ENCODE data around the gene PCP4L1.

Gene PCP4L1

DNA sequence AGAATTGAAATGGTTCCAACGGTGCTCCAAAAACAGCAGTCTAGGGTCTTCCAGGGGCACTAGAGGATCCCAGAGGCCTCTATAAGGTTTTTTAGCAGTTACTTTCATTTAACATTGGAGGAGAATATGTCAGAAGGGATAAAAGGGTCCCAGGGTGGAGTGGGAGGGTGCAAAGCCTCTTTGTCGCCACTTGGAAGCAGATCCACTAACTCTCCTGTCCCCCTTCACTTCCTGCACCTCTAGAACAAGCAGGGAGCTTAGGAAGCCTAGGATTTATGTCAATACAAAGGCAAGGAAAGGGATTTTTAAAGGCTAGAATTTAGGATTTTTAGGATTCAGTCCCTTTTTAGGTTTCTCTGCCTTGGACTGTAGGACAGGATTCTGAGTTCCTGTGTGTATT lies 8.3 kb downstream of the PCP4L1 start:
- no peak for DNase-seq (ENCODE audit: low read depth, low spot score)

DNA sequence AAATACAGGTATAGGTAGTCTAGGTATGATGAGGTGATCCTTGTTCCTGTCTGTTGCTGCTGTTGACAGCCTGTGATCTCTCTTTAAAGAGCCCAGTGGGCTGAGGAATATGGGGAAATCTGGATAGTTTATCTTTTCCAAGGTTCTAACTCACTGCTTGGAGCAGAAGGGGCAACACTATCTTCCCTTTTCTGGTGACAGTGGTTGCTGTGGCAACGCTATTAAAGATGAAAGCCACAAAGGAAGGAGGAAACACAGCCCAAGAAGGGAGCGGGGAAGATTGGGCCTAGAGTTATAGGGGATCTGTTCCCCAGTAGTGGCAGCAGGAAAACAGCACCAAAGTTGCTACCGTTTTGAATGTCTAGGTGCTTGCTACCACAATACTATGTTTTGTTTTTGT lies 8.8 kb downstream of the PCP4L1 start:
- no peak for DNase-seq (ENCODE audit: low read depth, low spot score)

DNA sequence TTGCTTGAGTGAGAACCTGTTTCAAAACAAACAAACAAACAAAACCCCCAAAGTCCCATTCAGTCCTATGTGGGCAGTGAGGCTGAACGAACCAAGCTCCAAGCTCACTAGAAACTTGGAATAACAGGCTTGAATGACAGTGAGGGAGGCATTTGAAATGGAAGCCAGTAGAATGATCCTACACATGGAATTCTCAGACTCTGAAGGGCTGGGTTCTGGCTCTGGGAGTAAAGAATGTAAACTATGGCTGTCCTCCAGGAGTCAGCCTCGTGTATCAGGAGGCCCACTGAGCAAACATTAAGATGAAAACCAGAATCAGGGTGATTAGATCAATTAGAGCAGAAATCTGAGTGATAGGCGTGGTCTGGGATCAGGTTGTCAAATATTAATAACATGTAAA lies 14.9 kb downstream of the PCP4L1 start:
- DNase-seq (ENCODE audit: low read depth, low spot score): no peak

DNA sequence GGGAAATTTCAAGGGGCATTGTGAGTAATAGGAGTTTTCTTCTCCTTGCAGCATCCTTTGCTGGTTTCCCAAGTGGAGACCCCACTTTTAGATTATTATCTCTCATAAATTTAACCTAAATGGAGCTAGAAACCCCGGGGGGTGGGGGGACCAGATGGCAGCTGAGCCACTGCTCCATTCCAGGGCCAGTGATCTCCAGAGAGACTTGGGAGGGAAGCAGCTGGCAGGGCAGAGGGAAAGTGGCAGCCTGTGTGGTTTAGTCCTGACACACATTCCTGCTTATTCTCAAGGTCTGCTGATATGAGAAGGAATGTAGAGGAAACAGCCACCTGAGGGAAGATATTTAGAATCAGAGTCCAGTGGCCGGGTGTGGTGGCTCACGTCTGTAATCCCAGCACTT lies 16.3 kb downstream of the PCP4L1 start:
- no peak for DNase-seq (ENCODE audit: low read depth, low spot score)

DNA sequence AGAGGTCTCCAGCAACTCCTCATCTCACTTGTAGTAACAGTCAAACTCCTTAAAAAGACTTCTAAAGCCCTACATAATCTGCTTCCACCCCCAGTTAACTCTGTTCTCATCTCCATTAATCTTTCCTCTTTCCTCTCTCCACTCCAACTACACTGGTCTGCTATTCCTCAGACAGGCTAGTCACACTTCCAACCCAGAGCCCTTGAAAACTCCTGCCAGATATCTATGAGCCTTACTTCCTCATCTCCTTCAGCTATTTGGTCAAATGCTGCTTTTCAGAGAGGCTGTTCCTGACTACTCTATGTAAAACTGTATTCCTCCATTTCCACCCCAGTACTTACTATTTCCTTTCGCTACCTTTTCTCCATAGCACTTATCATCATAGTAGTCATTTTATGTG lies 24.4 kb downstream of the PCP4L1 start:
- DNase-seq (ENCODE audit: low read depth, low spot score): no peak

DNA sequence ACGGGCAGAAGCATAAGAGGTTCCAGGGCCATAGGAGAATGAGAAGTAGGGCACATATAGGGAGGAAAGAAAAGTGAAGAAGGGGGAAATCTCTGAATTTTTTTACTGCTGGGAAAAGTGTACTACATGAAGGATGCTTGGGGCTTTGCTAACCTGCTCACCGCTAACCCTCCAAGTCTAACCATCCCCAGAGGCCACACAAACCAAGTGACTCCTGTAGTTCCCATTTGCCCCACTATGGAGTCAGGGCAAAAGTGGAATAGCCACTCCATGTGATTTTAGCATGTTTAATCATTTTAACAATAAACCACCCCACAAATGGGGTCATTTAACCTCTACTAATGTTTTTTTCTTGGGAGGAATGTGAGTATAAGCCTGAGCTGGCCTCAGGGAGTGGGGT lies 26.6 kb downstream of the PCP4L1 start:
- no peak for DNase-seq (ENCODE audit: low read depth, low spot score)

DNA sequence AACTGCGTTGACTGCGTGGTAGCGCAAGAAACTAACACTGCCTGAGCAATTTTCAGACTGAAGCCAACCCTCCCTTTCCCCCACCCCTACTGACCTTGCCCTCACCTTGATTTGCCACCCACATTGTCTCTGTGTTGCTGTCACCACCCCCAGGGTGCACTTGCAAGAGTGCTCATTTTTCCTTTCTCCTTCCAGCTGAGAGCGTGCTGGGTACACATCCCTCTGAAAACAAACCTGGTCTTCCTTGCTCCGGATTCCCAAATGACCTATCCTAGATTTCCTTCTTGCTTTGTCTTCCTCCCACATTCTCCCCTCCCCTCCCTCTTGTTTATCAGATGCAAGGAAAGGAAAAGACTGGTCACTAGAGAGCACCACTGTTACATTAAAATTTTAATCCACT lies 27.0 kb downstream of the PCP4L1 start:
- DNase-seq (ENCODE audit: low read depth, low spot score): no peak

DNA sequence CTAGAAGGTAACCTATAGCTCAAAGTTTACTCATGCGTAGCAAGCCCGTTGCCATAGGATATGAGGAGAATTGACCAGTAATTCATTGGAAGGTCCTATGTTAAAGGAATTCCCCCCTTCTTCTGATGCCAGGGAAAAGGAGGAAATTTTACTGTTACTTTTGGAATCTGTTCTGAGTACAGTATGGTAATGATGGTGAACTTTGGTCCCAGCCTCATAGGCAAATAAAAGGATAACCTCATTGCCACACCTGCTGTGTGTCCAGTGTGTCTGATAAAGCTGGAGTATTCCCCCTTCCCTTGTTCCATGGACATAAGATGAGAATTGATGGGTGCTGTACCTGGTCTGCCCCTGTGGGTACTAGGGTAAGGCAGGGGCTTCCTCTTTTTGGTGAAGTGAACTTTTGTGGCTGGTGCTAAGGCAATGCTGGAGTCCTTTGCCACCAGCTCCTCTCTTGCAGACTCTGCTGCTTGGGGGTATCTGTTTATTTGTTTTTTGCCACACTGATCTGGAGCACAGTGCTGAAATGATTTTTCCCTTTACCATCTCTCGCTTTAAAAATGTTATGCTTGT lies 29.0 kb downstream of the PCP4L1 start:
- no peak for DNase-seq (ENCODE audit: low read depth, low spot score)

DNA sequence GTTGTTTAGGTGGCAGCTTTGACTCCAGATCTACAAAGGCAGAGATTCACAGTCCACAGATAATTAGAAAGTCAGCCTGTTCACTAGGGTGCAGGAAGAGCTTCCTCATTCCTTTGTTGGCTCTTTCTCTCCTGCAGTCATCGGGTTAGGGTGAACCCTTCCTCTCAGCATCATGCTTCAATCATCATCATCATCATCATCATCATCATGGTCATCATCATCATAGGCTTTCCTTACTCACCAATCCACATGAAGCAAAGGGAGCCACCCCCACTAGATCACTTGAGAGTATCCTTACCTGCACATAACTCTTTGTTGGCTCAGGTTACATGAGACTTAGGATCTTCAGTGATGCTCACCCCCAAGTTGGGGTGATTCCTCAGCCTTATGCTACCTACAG lies 32.2 kb downstream of the PCP4L1 start:
- no peak for DNase-seq (ENCODE audit: low read depth, low spot score)

DNA sequence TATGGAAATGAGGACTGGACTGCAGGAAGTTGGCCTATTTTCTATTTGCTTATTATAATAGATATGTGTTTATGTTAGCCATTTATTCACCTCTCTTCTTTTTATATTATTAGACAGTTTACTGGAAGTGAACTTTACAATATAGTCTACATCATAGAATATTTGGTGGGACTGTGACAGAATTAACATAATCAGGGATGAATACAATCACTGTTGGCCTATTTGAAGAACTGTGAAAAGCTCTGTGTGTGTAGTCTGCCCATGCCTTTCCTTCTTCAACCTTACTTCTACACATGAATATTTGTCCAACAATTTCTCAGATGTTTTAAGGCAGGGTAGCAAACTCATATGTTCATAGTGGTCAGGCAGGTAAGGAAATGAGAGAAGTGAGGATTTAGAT lies 38.9 kb downstream of the PCP4L1 start:
- no peak for DNase-seq (ENCODE audit: low read depth, low spot score)

DNA sequence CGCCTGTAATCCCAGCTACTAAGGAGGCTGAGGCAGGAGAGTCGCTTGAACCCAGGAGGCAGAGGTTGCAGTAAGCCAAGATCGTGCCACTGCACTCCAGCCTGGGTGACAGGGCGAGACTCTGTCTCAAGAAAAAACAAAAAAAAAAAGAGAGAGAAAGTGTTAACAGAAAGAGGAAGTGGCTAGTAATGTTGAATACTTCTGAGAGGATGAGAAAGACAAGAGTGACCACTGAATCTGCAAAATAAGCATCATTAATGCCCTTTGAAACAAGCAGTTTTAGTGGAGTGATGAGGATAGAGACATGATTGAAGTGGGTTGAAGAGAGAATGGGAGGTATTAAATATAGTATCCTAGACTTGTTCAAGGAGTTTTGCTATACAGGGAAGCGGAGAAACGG lies 39.6 kb downstream of the PCP4L1 start:
- no peak for DNase-seq (ENCODE audit: low read depth, low spot score)

DNA sequence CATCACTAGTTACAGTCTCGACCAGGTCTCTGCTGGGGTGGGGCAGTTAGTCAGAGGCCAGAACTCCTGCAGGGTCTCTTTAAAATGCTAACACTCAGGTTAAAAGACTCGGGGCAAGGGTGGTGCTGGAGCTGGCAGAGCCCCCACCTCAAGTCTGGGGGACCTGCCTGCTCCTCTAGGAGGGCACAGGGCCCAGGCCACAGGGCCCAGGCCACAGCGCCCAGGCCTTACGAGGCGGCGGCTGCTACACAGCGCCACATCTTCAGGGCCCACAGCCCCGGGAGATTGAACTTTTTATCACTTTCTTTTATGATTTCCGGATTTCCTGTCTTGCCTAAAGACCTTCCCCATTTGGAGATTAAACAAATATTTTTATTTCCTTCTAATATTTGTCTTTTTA lies 40.8 kb downstream of the PCP4L1 start:
- no peak for DNase-seq (ENCODE audit: low read depth, low spot score)

DNA sequence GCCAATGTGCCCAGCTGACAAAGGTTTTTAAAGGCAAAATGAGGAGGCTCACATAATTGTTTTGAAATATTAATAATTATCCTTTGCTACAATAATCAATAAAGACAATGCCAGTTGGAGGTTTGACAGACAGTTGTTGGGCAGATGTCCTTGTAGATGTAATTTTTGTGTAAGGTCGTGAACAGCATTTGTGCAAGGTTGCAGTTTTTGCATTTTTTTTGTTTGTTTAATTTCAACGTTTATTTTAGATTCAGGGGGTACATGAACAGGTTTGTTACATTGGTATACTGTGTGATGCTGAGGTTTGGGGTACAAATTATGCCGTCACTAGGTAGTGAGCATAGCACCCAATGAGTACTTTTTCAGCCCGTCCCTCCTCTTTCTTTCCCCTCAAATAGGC lies 41.9 kb downstream of the PCP4L1 start:
- no peak for DNase-seq (ENCODE audit: low read depth, low spot score)

DNA sequence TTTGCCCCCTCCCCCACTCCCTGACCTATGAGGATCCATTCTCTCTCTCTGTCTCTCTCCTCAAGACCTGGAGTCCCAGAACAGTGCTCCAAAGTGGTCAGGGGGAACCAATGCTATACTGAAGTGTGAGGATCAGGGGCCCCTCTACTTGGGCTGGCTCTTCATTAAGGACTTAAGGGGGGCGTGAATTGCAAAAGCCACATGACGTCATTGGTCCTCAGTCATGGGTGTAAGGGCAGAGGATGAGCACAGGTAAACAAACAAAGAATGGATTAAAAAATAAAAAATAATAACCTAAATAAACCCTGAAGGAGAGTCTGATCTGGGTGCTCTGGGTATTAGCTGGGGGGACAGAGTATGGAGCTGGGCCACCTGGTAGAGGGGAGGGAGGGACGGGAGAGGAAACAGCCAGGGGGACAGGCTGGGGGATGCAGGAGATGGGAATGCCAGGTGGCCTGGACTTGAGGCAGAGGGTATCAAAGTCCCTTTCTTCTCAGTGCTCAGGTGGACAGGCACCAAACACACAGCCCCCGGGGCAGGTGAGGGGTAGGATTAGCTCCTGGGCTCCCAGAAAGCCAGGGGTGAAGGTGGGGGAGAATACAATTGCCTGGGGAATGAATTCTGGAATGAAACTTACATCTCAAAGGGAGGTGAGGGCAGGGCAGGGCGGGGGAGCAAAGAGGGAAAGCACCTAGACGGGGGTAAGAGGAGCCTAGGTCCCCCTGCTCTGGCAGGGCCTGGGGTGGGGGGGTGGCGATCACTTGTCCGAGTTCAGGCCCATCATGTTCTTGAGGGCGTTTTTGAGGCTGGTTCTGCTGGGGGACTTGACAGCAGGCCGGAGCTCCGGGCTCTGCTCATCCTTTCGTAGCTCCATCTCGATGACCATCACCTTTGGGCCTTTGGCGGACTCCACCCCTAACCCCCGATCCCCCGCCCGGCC lies 46.7 kb downstream of the PCP4L1 start:
- no peak for DNase-seq (ENCODE audit: low read depth, low spot score)

DNA sequence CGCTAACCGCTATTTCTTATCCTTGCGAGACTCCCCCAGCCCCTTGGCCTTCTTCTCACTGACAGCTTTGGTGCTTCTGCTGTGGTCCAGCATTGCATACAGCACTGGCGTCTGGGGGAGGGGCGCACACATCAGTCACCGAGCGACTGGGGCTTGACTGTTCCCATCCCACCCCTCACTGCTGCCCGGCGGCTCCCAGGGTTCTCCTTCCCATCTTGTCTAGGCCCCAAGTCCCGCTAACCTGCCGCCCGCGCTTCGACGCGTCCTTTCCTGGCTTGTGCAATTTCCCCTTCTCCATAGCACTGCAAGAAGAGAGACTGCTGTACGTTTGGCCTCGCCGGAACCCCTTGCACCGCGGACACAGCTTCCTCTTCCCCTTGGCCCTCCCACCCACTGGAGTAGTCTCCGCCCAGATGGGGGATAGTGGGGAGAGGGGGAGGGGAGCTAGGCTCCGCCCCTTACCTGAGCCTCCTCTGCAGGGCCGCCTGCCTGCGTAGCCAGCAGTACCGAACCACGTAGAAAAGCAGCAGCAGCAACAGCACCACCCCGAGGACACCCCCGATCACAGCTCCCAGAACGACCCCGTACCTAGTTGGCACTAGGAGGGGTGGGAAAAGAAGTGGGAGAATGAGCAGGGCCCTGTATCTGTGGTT lies 47.4 kb downstream of the PCP4L1 start:
- DNase-seq (ENCODE audit: low read depth, low spot score): peak; percentile 68

DNA sequence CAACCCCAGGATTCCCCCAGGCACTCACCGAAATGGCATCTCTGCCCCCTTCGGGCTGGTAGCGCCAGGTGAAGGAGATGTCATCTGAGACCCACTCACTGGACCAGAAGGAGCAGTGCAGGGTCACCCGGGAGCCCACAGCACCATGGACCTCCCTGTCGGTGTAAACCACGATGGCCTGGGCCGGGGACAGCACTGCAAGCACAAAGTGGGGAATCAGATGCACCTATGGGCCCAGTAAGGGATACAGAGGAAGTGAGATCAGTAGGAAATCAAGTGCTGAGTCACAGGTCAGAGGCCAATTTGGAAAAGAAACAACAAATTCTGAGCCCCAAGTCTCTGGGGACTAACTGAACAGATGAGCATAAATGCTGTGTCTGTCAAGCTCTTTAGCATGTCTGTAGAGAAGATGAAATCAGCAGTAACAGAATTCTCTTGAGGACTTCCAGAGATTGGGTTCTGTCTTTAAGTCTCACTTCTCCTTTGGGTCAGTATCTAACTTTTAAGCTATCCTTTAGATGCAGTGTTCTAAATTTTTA lies 48.8 kb downstream of the PCP4L1 start:
- no peak for DNase-seq (ENCODE audit: low read depth, low spot score)

DNA sequence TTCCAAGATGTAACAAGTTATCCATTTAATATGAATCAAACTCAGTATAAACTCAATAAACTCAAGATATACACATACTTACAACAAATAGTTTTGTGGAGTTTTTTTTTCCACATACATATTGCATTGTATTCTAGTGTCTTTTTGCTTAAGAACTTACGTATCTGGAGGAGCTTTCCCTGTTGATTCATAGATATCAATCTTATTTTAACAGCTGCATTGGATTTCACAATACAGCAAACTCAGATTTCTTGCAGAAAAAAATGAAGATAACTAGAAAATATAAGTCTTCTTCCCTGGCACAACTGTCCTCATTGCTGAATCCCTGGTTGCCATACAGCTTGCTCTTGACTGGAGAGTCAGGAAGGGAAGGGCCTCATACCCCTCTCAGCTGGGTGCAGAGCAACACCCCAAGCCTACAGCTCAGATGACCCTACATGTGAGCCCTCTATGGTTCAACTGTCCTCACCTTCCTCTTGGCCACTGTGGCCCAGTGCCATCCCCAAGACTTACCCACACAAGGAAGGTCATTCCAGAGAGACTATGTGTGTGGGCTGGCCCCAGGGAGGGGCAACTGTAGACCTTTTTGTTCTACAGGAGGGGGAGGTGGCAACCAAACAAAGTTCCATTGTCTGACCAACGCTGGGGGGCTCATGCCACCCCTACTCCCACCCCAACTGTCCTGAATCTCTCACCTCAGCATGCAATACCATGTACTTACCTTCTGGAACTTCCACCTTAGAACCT lies 49.5 kb downstream of the PCP4L1 start:
- no peak for DNase-seq (ENCODE audit: low read depth, low spot score)

DNA sequence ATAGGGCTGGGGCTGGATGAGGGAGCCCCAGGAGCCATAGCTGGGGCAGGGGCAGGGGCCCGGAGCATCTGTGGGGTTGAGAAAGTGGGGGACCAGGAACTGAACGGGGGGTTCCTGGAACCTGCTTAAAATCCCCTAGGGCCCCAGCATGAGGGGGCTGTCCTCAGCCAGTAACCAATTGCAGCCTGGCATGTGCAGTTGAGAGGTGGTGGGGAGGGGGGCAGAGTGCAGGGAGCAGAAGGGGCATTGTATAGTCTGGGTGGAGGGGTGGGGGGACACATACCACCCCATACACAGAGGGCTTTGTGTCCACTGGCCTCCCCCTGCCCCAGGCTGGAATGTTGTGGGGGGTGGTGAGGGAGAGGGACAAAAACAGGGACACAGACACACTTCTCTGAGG lies 51.3 kb downstream of the PCP4L1 start, which contains the start of gene MPZ:
TSS of gene MPZ (minus strand) at position 101 of the 400 bp plus-strand sequence. CDS start at position 38, 63 bp downstream.
- DNase-seq (ENCODE audit: low read depth, low spot score): no peak

DNA sequence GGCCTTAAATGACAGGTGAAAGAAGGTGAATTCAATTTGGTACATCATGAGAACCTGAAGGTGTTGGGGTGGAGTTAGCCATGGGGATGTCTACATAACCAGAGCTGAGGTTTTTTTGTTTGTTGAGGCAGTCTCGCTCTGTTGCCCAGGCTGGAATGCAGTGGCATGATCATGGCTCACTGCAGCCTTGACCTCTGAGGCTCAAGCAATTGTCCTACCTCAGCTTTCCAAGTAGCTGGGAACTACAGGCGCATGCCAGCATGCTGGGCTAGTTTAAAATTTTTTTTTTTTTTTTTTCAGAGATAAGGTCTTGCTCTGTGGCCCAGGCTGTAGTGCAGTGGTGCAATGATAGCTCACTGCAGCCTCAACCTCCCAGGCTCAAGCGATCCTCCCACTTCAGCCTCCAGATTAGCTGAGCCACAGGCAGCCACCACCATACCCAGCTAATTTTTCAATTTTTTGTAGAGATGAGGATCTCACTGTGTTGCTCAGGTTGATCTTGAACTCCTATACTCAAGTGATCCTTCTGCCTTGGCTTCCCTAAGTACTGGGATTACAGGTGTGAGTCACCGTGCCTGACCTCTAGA lies 53.1 kb downstream of the PCP4L1 start:
- no peak for DNase-seq (ENCODE audit: low read depth, low spot score)

DNA sequence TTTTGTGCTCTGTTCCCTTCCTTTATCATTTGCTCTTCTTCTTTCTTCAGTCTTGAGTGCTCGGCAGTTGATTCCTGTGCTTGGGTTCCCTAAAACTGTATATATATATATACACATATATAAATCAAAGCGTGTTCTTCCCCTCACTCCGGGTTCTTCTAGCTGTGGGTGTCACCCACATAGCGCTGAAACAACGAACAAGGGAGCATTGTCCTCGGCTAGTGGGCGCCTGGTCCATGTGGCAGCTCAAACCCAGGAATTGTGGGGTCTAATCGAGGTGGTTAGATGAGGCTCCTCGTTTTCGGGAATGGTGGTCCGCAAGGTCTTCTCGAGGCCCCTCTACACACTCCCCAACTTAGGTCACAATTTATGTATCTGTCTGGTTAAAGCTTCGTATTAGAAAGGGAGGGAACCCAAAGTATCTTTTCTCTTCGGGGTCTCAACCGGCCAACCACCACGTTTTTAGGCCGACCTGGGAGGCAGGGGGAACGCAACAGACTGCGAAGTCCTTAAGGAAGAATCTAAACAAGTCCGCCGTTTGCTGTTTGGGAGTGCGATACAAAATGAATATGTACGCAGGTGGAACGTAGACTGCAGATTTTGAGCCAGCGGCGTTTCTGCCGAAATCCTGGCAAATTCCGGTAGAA lies 55.1 kb downstream of the PCP4L1 start:
- DNase-seq (ENCODE audit: low read depth, low spot score): no peak
